DMS 273 (cell line): ENCODE data around the gene BACH1.

ENCODE experiments used
- DNase-seq: peaks from one replicate; lab custom pipeline; 2025; ENCODE audit not compliant: unreplicated experiment; lab: John Stamatoyannopoulos, UW

The BACH1 gene

DNA sequence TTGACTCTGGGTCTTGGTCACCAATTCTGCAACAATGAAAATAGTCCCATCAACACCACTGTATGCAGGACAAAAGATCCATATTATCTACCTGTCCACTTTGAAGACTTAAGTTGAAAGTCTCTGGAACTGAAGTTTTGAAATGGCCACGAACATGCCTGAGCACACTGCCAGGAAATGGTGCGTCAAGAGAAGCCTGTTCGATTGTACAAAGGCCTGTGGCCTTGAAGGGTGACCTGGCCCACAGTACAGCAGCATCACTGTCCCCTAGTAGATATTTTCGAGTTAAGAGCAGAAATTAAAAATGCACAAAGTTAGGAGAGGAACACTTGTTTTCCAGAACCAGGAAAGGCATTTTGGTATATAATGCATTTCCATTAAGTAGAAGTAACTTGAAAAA is 78.5 kb downstream of the BACH1 start:
- no peak for DNase-seq

DNA sequence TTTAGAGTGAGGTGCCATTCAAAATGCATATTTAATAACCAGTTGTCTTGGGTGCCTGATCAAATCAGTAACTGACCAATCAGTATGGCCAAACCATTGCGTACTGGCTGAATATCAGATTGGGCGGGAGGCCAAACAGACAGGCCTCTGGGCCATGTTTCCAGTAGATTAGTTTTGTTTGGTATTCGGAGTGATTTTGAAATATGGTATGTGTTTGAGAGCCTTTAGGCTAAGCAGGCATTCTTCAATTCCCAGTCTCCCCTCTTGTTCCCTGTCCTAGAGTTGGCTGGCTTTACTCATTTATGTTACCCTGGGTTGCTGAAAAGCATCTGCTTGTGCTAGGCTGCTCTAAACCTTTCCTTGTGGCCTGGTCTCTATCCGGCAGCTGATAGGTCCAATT is 80.1 kb downstream of the BACH1 start:
- DNase-seq = no peak

DNA sequence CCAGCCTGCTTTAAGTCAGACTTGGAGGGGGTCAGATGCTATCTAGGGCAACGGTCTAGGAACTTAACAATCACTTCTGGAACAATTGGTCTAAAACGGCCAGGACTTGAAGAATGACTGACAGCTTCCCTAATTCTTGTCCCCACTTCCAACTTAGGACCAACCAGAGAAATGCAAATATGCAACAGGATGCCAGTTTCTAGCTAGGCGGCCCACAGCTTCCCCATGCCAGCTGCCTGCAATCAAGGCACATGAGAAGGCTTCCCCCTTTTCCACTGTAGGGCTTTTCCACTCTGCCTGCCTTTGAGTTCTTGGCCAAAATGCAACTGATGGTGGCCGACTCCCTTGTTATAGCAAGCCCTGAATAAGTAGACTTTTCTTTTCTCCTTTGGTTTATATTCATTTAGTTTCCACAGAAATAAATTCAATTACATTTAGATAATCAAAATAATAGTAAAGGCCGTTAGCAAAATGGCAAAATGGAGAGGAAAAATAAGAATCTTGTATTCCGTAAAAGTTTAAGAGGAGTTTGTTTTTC is 80.9 kb downstream of the BACH1 start:
- DNase-seq = no peak

DNA sequence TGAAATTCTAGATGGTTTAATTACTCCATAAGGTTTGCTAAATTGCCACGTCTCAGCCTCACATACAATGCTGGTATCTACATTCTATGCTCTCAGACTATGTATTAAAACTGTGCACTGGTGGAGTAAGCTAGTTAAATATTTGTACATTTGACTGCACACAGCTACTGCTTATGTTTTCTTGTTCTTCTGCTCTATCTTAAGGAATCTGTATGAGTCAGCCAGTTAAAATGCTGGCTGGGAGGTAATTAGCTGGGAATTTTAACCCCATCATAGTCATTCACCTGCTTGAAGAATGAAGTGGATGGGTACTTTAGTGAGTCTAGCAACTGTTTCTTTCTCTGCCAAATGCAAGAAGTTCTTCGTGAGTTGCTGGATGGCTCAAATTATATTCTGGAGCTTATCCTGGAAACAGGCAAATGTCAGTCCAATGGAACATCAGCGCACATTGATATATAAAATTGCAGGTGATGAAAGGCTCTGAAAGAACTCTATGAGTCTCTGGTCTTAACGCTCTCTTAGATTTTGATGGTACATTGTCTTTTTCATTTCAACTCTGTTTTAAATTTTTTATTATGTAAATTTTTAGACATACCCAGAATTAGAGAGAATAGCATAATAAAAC is 83.4 kb downstream of the BACH1 start:
- no peak for DNase-seq

DNA sequence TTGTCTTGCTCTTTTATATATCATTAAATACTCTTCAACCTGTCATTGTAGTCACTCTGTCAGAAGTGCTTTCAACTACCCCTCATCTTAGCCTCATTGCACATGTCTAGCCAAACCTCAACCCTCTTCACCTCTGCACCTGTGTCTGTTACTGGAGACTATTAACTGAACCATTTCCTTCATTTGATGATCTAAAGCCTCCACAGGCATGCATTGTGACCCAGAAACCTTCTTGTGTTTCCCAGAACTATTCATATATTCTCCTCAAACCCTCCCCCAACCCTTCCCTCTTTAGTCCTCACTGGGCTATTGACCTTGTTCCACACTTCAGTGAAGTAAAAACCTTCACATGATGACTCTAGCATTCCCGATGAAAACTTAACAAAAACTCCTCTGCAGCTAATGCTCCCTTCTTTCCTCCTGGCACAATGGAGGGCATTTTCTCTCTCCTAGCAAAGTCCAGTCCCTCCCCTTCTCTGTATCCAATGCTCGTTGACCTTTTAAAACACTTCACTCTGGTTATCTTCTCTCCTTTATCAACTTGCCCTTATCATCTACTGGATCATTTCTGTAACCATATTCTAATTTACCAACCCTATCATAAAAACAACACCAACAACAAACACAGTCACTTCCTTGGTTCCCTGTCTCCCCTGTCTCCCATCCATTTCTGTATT is 86.1 kb downstream of the BACH1 start:
- no peak for DNase-seq

DNA sequence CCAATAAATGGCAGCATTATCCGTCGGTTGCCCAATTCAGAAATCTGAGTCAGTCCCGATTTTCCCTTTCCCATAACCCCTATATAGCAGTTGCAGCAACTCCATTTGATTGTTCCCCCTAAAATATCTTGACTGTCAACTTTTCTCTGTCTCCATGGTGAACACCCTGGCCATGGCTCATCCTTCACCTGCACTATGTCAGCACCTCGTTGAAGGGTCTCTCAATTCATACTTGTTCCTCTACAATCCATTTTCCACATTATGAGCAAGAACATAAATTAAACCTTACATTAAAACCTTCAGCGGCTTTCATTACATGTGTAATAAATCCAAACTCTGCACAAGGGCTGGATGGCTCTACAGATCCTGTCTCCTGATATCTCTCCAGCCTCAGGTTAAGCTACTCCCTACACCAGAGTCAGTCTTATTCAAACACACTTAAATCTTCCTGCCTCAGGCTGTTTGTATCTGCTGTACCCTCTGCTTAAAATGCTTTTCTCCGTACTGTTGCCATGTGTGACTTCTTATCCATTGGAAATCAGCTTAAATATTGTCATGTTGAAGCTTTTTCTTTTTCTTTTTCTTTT is 87.3 kb downstream of the BACH1 start:
- DNase-seq = no peak

GRCh38 chr21:29386803-29387202 is 88.1 kb downstream of the BACH1 start:
- no peak for DNase-seq

- DNase-seq = no peak
Observed at GRCh38 chr21:29387598-29387997, 88.9 kb downstream of the BACH1 start.

GRCh38 chr21:29389136-29389535 is 90.4 kb downstream of the BACH1 start:
- DNase-seq = no peak

DNA sequence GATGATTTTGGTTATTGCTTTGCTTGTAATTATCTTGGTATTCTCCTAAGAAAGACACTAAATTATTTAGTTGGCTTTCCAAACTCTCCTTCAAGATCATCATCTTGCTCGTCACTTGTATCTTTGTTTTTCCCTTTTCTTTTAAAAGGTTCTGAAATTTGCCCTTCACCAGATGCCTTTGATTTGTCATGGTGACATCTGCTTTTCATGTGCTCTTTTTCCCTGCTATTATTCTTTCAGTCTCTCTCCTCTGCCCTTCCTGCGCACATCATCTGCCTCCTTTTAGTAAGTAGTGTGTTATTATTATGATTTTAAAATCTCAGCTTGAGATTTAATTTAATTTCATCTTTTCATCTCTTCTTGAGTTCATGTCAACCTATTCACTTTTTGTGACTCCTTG is 92.1 kb downstream of the BACH1 start:
- DNase-seq = no peak

DNA sequence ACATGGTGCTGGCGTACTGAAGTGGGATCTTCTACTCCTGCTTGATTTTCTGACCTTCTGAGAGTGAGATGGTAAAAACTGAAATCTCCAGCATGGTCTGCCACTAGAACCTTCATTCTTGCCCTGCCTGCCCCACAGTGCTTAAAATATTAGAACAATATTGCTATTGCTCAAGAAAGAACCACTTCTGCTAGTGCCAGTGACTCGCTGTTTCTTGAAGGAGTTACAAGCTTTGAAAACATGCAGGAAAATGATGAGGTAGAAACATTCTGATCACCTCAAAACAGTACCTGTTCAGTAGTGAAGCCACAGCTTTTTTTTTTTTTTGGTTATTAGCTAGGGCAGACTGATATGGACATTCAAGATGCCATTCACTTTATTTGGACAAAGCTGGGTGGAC is 95.3 kb downstream of the BACH1 start:
- no peak for DNase-seq
